GM23248 (cell line): Measurements from ENCODE around the gene CD4. TPM values are rescaled to one million over a fixed set of nuclear protein-coding genes. Genes with fewer than 3 reads are reported as not detected.

Experiments used
- DNase-seq: peaks from one replicate; pipeline ENCODE4 v3.0.0-alpha.2; 2015
- H2AFZ ChIP-seq: fragments of 200-600 bp; sonication (generic); 2 replicates; pipeline ENCODE4 v1.6.1; 2016; ENCODE audit warnings: antibody characterized with exemption
- H3F3A ChIP-seq: fragments of 200-600 bp; sonication (generic); 2 replicates; pipeline ENCODE4 v1.6.1; 2016; ENCODE audit warnings: mild to moderate bottlenecking, antibody characterized with exemption, mixed run types; ENCODE audit not compliant: insufficient read depth
- H3K27ac ChIP-seq: fragments of 200-600 bp; sonication (generic); 2 replicates; pipeline ENCODE4 v1.5.1; 2016; ENCODE audit warnings: mild to moderate bottlenecking
- H3K27me3 ChIP-seq: fragments of 200-600 bp; sonication (generic); replicated peaks from 2 replicates; pipeline ENCODE4 v1.6.1; 2016; ENCODE audit warnings: mild to moderate bottlenecking; ENCODE audit not compliant: insufficient read depth
- H3K36me3 ChIP-seq: fragments of 200-600 bp; sonication (generic); 2 replicates; pipeline ENCODE4 v1.6.1; 2016; ENCODE audit warnings: low read depth, mild to moderate bottlenecking
- H3K4me1 ChIP-seq: fragments of 200-600 bp; sonication (generic); 2 replicates; pipeline ENCODE4 v1.6.1; 2016; ENCODE audit warnings: mild to moderate bottlenecking; ENCODE audit not compliant: insufficient read depth
- H3K4me2 ChIP-seq: fragments of 200-600 bp; sonication (generic); one replicate; pipeline ENCODE4 v1.6.1; 2016; ENCODE audit warnings: mild to moderate bottlenecking; ENCODE audit not compliant: unreplicated experiment
- H3K4me3 ChIP-seq: fragments of 200-600 bp; sonication (generic); 2 replicates; pipeline ENCODE4 v1.5.1; 2016; ENCODE audit warnings: mild to moderate bottlenecking
- H3K79me2 ChIP-seq: fragments of 200-600 bp; sonication (generic); 2 replicates; pipeline ENCODE4 v1.6.1; 2016; ENCODE audit warnings: mild to moderate bottlenecking; ENCODE audit not compliant: insufficient read depth
- H3K9ac ChIP-seq: fragments of 200-600 bp; sonication (generic); 2 replicates; pipeline ENCODE4 v1.6.1; 2016; ENCODE audit warnings: mild to moderate bottlenecking
- H3K9me2 ChIP-seq: fragments of 200-600 bp; sonication (generic); 2 replicates; pipeline ENCODE4 v1.6.1; 2016; ENCODE audit warnings: mixed run types, mild to moderate bottlenecking, moderate library complexity; ENCODE audit not compliant: insufficient read depth
- H3K9me3 ChIP-seq: fragments of 200-600 bp; sonication (generic); one replicate; pipeline ENCODE4 v1.6.1; 2017; ENCODE audit warnings: low read depth
- H4K20me1 ChIP-seq: fragments of 200-600 bp; sonication (generic); 2 replicates; pipeline ENCODE4 v1.6.0; 2016; ENCODE audit not compliant: insufficient read depth
- EZH2 ChIP-seq: fragments of 200-600 bp; sonication (generic); IDR thresholded peaks from 2 replicates; pipeline ENCODE4 v1.6.1; 2018; ENCODE audit warnings: antibody characterized with exemption, mild to moderate bottlenecking; ENCODE audit not compliant: insufficient read depth, poor library complexity, severe bottlenecking
- EZH2phosphoT487 ChIP-seq: fragments of 200-600 bp; sonication (generic); IDR thresholded peaks from 2 replicates; pipeline ENCODE4 v1.6.1; 2018; ENCODE audit warnings: antibody characterized with exemption, moderate library complexity, mild to moderate bottlenecking, low read depth; ENCODE audit not compliant: insufficient read depth
- WGBS, 2 experiments: methylation state at CpG; one replicate each; pipeline ENCODE4 v1.1.6; 2015 to 2017; ENCODE audit warnings: low lambda C conversion rate in 2 of 2, low coverage in 1 of 2; ENCODE audit errors: missing lambda C conversion rate in 2 of 2; 5-methylcytosine and 5-hydroxymethylcytosine counted together
- in situ Hi-C: fragments of 300-500 bp; cut with MboI; formaldehyde crosslinking; loops from 2 replicates; pipeline ENCODE4 v1.15.0; 2020
- polyA plus RNA-seq: library from polyadenylated mRNA; unstranded; fragments of >200 nt; fragmentation: Nextera tagmentation; extraction: Ambion mirVana; gene quantifications from 2 replicates; pipeline ENCODE4 v1.2.1, GENCODE V29; 2016
- total RNA-seq: library from RNA; depleted of rRNA; stranded (reverse); fragments of >200 nt; shearing (Covaris generic); gene quantifications from 2 replicates; pipeline ENCODE4 v1.2.3, GENCODE V29; 2014

The CD4 gene
- total and polyA plus RNA-seq, 2 experiments from 2014 or later = not detected

GRCh38 chr12:6766651-6767349, 22.5 kb upstream of the CD4 start:
- Histone ChIP-seq H3K4me2 (peak overlapping the region; percentile 80), H3K9me2 (no peaks in the 10 kb centered on the region), H3K36me3 (peaks cover 7% of the 10 kb centered on the region; the same call in 1 of the 2 replicates), H3K9me3 (no peaks in the 10 kb centered on the region), H3K27ac (peak overlapping the region; percentile 64), H3K4me3 (peak overlapping the region; percentile 98), H3K27me3 (no peaks in the 10 kb centered on the region), H3K9ac (peak overlapping the region; percentile 90), H4K20me1 (peaks cover 9% of the 10 kb centered on the region; the same call in 1 of the 2 replicates), H3K79me2 (peaks cover 33% of the 10 kb centered on the region), H3F3A (peaks cover 40% of the 10 kb centered on the region), H2AFZ (peak overlapping the region; percentile 77), H3K4me1 (peaks cover 37% of the 10 kb centered on the region)
- 1% methylated on average over 19 to 69 of the region's 88 CpGs for WGBS, 2 experiments
- in situ Hi-C loops = no loop called here
- DNase-seq = peak; percentile 90
- TF ChIP-seq EZH2 (no peak), EZH2phosphoT487 (no peak)

DNA sequence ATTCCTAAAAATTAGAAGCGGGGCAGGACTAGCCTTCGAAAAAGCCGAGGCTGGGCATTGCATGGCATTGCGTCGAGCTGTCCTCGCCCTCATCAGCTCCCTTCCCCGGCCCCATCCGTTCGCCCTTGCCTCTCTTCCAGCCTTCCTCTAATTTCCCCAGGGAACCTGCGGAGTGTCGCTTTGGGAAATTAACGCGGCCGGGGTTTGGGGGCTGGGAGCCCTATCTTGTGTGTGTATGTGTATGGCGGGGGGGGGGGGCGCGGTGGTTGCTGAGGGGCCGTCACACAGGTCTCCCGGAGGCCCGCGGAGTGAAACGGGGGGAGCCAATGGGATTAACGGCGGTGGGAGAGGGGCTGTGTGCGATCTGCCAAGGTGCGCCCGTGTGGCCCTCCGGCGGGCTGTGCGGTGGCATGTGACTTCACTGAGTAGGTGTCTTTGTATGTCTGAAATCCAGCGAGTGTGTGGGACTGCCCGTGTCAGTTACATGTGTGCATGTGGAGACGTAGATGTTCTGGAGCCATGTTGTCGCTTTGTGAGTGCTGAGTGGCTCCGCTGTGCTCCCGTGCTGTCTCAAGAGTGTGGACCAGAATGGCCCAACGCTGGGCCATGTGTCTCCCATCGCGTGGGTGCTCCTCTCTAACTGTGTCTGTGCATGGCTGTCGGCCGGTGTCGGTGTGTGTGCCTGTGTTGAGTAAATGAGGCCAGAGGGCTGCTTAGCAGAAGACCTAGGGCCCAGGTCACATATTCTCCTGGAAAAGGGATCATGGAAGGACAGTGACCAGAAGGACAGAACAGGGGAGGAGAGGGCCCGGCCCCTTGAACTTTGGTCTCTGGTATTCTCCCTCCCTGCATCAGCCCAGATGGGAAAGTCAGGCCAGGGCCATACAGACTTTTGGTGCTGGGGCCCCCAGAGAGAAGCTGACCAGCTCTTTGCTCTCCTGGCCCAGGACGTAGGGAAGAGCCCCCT, 21.7 kb upstream of the CD4 start:
- H3K9ac ChIP-seq = peak overlapping the region; percentile 90
- H3K9me2 ChIP-seq = no peaks in the 10 kb centered on the region
- in situ Hi-C loops = no loop called here
- H3K79me2 ChIP-seq = peaks cover 33% of the 10 kb centered on the region
- peak overlapping the region; percentile 98 for H3K4me3 ChIP-seq
- 6 to 7% methylated on average over 30 to 43 of the region's 44 CpGs for WGBS, 2 experiments
- peak overlapping the region; percentile 77 for H2AFZ ChIP-seq
- peak; percentile 70 for DNase-seq
- TF ChIP-seq EZH2phosphoT487 (no peak), EZH2 (no peak)
- peak overlapping the region; percentile 64 for H3K27ac ChIP-seq
- peaks cover 37% of the 10 kb centered on the region for H3K4me1 ChIP-seq
- H4K20me1 ChIP-seq = peaks cover 9% of the 10 kb centered on the region; the same call in 1 of the 2 replicates
- H3K36me3 ChIP-seq = peaks cover 7% of the 10 kb centered on the region; the same call in 1 of the 2 replicates
- peak overlapping the region; percentile 80 for H3K4me2 ChIP-seq
- no peaks in the 10 kb centered on the region for H3K9me3 ChIP-seq
- H3K27me3 ChIP-seq = no peaks in the 10 kb centered on the region
- peaks cover 42% of the 10 kb centered on the region for H3F3A ChIP-seq

DNA sequence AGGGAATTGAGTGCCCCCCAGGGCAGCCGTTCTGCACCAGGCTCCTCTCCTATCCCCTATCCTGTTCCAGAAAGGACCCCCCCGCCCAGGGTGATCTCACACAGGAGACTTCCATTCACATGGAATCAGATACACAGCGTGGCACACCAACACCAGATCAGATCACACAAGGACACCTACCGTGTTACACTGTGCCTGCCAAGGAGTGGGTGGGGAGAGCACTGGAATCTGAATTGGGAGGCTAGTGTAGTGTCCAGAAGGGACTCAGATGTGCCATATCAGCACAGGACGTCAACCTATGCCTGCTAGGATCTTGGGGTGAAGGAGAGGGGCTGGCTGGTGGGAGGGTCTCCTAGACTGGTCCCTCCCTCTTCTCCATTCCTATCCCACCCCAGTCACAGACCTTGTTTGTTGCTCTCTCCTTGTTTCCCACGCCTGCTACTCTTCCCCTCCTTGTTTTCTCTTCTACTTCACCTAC, 20.9 kb upstream of the CD4 start:
- Histone ChIP-seq H3K4me1 (peaks cover 30% of the 10 kb centered on the region), H3K27ac (peak overlapping the region; percentile 64; the same call in 1 of the 2 replicates), H3K9me3 (no peaks in the 10 kb centered on the region), H3K27me3 (no peaks in the 10 kb centered on the region), H3K9ac (peak overlapping the region; percentile 90), H3K9me2 (no peaks in the 10 kb centered on the region), H3F3A (peaks cover 35% of the 10 kb centered on the region), H3K4me2 (peak overlapping the region; percentile 80), H3K36me3 (peaks cover 7% of the 10 kb centered on the region; the same call in 1 of the 2 replicates), H2AFZ (no peak overlapping the region), H3K79me2 (peaks cover 33% of the 10 kb centered on the region), H4K20me1 (peaks cover 9% of the 10 kb centered on the region; the same call in 1 of the 2 replicates), H3K4me3 (peak overlapping the region; percentile 98)
- peak; percentile 45 for DNase-seq
- in situ Hi-C loops = no loop called here
- 43 to 50% methylated on average over 6 of the region's 6 CpGs for WGBS, 2 experiments
- TF ChIP-seq EZH2 = no peak
- TF ChIP-seq EZH2phosphoT487 = no peak

GRCh38 chr12:6768990-6769389, 20.3 kb upstream of the CD4 start:
- peak overlapping the region; percentile 98 for H3K4me3 ChIP-seq
- H3K36me3 ChIP-seq = peaks cover 7% of the 10 kb centered on the region; the same call in 1 of the 2 replicates
- H3K9ac ChIP-seq = peak overlapping the region; percentile 90; the same call in 1 of the 2 replicates
- H3K9me3 ChIP-seq = no peaks in the 10 kb centered on the region
- H3K9me2 ChIP-seq = no peaks in the 10 kb centered on the region
- no peak overlapping the region for H3K27ac ChIP-seq
- H3K4me2 ChIP-seq = peak overlapping the region; percentile 80
- H4K20me1 ChIP-seq = peaks cover 9% of the 10 kb centered on the region; the same call in 1 of the 2 replicates
- H3K79me2 ChIP-seq = peaks cover 33% of the 10 kb centered on the region
- peak; percentile 36 for DNase-seq
- H3F3A ChIP-seq = peaks cover 31% of the 10 kb centered on the region
- H2AFZ ChIP-seq = no peak overlapping the region
- H3K27me3 ChIP-seq = no peaks in the 10 kb centered on the region
- in situ Hi-C loops = no loop called here
- TF ChIP-seq EZH2phosphoT487 = no peak
- TF ChIP-seq EZH2 = no peak
- H3K4me1 ChIP-seq = peaks cover 25% of the 10 kb centered on the region
- 93 to 97% methylated on average over 5 to 6 of the region's 6 CpGs for WGBS, 2 experiments
